HG03521 (cell line): ENCODE measurements around the gene CLEC4G.
A peak's percentile ranks its signal among the peaks of the same experiment; 100 is the strongest.

ENCODE experiments used
- ATAC-seq: cut with Tn5 transposase; IDR thresholded peaks from one replicate; pipeline ENCODE4 v1.9.1; 2021; ENCODE audit warnings: mild to moderate bottlenecking, moderate library complexity; ENCODE audit not compliant: unreplicated experiment

The CLEC4G gene

GRCh38 chr19:7729831-7730285 is 2.1 kb downstream of the CLEC4G start:
- ATAC-seq = no peak

DNA sequence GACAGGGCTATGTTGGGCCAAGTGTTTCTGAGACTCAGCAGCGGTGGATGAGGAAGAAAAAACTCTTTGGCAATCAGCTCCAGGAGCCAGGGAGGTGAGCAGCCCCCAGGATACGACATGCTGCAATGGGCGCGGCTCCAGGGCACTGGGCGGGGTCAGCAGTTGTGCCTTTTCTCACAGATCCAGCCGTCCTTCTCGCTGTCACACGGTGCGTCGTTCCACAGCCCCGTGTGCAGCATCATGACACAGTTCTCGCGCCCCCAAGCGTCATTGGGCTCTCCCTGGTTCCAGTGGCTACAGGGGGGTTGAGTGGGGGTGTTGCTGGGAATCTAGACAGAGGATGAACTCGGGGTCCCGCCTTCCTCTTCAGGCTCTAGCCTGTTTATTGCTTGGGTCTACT is 2.7 kb downstream of the CLEC4G start:
- ATAC-seq = no peak

GRCh38 chr19:7725791-7726190 is 6.1 kb downstream of the CLEC4G start:
- ATAC-seq = no peak

GRCh38 chr19:7722231-7722651 is 9.7 kb downstream of the CLEC4G start:
- no peak for ATAC-seq

DNA sequence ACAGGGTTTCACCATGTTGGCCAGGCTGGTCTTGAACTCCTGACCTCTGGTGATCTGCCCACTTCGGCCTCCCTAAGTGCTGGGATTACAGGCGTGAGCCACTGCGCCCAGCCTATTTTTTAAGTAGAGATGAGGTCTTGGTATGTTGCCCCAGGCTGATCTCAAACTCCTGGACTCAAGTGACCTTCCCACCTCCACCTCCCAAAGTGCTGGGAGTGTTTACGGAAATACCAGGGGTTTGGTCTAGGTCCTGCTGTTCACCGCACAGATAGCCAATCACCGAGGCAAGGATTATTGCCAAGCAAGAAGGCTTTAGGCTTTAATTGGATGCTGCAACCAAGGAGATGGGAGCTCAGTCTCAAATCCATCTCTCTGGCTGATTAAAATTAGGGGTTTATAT is 11.6 kb downstream of the CLEC4G start:
- ATAC-seq = no peak

DNA sequence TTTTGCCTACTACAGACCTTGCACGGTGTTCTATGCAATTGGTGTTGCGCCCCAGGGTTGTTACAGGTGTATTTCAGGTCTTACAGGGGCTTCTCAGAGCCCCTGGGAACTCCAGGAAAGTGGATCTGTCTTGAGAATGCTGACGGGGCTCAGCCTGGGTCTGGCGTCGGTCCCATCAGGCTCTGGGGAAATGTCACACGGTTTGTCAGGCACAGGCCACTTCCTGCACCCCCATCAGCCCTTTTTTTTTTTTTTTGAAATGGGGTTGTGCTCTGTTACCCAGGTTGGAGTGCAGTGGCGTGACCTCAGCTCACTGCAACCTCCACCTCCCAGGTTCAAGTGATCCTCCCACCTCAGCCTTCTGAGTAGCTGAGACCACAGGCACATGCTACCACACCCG is 13.2 kb downstream of the CLEC4G start:
- no peak for ATAC-seq

DNA sequence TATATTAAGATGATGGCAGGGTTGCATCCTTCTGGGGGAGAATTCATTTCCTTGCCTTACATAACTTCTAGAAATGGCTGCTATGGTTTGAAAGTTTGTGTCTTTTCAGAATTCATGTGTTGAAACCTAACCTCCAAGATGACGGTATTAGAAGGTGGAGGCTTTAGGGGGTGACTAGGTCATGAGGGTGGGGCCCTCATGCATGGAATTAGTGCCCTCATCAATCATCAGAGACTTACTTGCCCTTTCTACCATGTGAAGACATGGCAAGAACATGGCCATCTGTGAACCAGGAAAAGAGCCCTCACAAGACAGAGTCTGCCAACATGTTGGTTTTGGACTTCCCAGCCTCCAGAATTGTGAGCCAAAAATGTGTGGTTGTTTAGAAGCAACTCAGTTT is 15.1 kb downstream of the CLEC4G start:
- ATAC-seq = no peak

DNA sequence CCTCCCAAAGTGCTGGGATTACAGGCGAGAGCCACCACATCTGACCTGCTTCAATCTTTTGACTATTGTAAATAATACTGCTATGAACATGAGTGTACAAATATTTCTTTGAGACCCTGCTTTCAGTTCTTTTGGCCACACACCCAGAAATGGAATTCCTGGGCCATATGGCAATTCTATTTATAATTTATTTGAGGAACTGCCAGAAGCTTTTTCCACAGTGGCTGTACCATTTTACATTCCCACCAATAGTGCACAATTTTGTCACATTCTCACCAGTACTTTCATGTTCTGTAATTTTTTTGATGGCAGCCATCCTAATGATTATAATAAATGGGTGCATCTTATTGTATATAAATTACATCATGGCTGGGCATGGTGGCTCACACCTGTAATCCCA is 16.2 kb downstream of the CLEC4G start:
- no peak for ATAC-seq

DNA sequence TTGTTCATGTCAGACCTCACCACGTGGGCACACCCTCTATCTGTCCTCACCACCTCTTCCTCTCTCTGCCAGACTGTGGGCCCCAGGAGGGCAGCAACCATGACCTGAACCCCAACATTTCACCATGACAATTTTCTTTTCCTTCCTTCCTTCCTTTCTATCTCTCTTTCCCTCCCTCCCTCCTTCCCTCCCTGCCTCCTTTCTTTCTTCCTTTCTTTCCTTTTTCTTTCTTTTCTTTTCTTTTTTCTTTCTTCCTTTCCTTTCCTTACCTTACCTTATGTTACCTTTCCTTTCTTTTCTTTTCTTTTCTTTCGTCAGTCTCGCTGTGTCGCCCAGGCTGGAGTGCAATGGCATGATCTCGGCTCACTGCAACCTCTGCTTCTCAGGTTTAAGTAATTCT is 21.3 kb downstream of the CLEC4G start:
- no peak for ATAC-seq

DNA sequence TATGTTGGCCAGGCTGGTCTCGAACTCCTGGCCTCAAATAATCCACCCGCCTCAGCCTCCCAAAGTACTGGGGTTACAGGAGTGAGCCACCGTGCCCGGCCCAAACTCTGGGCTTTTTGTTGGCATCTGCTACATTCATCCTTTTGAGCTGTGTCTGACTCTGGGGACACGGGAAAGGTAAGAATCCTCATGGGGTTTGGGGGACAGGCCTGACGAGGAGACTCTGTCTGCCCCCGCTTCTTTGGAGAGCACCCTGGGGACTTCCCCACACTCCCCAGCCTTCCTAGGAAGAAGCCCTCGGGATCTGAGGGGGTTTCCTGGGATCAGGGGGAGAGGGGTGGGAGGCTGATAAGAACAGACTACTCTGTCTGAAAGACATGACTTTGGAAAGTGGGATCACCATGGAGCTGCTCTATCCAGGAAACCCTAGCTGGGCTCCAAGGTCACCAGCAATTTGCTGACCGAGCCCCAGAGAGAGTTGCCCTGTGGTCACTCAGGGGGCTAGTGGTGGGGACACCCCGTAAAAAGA is 21.9 kb downstream of the CLEC4G start:
- ATAC-seq = no peak

DNA sequence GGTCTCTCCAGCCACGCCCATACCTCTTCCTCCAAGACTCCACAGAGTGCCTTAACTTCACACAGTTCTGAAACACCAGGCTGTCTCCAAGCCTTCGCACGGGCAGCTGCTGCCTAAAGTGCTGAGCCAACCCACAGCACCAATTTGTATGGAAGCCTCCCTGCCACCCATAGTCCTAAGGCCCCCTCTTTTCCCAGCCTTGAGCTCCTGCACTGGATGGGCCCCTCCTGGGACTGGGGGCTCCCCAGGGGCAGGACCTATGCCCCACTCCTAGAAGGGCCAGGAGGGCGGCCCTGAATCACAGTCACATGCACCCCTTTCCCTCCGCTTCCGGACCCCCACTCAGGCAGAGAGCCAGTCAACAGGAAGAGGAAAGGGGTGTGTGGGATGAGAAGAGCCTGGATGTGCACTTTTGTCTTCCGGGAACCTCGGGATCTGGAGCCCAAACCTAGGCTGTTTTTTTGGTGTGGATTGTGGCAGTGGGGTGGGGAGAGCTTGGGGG is 24.9 kb downstream of the CLEC4G start:
- ATAC-seq = no peak

- no peak for ATAC-seq
These were observed 25.5 kb downstream of the CLEC4G start for GRCh38 chr19:7706188-7706954.

- peak; percentile 33 for ATAC-seq
These were observed 26.3 kb downstream of the CLEC4G start for GRCh38 chr19:7705387-7706187.

DNA sequence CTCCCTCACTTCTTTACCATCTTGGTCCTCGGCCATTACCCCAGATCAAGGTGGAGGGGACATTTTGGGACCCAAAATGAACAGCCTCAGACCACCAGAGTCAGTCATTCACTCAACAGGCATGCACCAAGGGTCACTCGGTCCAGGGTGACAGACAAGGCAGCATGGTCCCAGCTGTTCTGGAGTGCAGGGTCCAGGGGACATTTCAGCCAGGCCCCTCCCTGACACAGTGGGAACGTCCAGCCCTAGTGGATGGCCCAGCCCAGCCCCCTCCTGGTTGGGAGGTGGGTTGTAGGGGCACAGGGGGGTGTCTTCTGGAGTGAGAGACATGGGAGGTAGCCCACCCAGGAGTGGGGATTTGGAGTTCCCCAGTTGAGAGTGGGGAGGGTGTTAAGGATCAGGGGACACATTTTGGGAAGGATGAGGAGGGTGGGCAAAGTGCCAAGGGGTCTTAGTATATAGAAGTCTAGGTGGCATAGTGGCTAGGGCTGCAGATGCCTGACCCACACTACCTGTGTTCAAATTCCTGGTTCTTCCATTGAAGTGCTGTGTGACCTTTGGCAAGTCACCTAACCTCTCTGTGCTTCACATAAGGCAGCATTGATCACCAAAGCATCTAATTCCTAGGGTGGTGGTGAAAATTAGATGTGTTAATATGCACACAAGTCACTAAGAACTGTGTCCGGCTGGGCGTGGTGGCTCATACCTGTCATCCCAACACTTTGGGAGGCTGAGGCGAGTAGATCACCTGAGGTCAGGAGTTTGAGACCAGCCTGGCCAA is 27.4 kb downstream of the CLEC4G start:
- ATAC-seq = no peak

DNA sequence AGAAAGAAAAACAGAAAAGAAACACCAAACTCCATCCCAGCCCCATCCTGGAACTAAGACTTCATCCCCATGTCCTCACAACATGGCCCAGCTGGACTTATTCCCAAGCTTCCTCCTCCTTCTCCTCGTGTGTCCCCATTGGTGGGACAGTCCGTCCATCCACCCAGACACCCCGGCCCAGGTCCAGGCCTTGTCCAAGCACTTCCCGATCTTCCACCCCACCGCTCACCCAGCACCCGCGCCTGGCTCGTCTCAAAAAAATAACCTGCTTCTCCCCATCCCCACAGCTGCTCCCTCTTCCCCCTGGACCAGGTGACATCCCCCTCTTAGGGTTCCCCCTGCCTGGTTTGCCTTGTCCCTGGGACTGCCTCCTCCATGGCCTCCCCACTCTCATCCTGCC is 28.6 kb downstream of the CLEC4G start:
- no peak for ATAC-seq

DNA sequence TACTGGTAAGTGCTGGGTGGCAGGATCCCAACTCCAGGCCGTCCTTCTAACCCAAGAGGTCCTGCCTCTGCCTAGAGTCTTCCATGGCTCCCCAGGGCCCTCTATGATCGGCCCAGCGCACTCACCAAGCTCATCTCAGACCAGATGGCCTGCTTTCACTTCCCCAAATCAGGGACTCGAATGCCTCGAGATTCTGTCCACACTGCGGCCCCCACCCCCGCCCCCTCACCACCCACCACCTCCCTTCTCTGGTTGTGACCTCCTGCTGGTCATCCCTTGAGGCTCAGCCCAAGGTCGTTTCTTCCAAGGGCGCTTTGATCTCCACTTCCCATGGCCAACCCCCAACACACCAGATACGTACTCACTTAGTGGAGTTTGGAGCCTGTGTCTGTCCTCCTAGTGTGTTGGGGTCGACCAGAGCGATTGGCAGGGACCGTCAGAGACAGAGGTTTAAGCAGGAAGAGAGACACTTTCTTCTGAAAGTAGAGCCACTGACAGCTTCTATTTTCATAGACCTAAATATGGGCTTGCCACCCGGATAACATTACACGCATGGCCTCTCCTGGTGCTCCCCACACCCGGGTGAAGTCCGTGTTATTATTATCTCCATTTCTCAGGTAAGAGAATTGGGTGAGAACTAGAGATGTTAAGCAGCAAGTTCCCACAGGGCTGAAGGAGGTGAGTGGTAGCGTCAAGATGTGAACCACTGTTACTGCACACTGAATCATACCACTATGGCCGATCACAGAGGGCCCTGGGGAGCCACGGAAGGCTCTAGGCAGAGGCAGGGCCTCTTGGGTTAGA is 30.1 kb downstream of the CLEC4G start, which contains the start of gene FCER2:
TSS of gene FCER2 (minus strand) at position 478 of the 804 bp plus-strand sequence. CDS start 2,371 bp downstream, outside the sequence.
- ATAC-seq = peak; percentile 42

DNA sequence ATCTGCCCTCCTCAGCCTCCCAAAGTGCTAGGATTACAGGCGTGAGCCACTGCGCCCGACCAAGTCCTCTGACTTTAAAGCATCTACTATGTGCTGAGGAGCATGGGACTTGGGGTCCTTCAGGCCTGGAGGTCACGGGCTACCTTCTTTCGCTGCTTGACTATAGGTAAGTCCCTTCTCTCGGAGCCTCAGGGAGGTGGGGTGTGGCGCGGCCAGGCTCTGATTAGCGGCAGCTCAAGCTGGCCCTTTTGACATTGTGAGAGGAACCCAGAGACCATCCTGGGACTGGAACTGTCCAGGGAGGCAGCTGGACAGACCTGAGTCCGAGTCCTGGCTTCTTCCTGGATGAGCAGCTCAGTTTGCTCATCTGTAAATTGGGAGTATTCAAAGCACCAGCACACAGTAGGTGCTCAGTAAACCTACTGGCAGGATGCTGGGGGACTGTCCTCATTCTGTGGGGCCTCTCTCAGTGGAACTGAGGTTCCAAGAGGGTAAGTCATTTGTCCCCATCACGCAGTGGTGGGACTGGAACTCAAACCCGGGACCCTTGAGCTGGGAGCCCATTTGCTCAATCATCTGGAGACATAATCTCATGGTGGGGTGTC is 30.8 kb downstream of the CLEC4G start:
- ATAC-seq = no peak

- no peak for ATAC-seq
These were observed 32.2 kb downstream of the CLEC4G start for GRCh38 chr19:7699417-7700401.
